Ovary (tissue), 3 donors: ENCODE results near the gene FLNA.

ENCODE experiments used
- CTCF ChIP-seq, 3 donors: fragments of 450-650 bp in 2 of 3; fragments of 200-600 bp in 1 of 3; IDR thresholded peaks; one replicate each; pipeline versions ENCODE4 v1.5.1 to v1.8.0; 2016 to 2022; ENCODE audit warnings: antibody characterized with exemption in 3 of 3, mild to moderate bottlenecking in 1 of 3
- EP300 ChIP-seq: sonication (generic); formaldehyde crosslinking; IDR thresholded peaks from one replicate; pipeline ENCODE4 v1.6.1; 2017; ENCODE audit warnings: antibody characterized with exemption
- POLR2A ChIP-seq: fragments of 450-650 bp; IDR thresholded peaks from one replicate; pipeline ENCODE4 v1.6.1; 2017; ENCODE audit warnings: antibody characterized with exemption, mild to moderate bottlenecking, moderate library complexity
- donor health status: DM: no; HTN: no; CAD: no.

GRCh38 chrX:154375156-154375504 lies 696 bp upstream of the FLNA start:
- TF ChIP-seq CTCF (IDR thresholded peaks at IDR 0.05) (no peak), POLR2A (no peak), EP300 (no peak)
